Measurements from ENCODE around the gene PTPRT.

Gene PTPRT

DNA sequence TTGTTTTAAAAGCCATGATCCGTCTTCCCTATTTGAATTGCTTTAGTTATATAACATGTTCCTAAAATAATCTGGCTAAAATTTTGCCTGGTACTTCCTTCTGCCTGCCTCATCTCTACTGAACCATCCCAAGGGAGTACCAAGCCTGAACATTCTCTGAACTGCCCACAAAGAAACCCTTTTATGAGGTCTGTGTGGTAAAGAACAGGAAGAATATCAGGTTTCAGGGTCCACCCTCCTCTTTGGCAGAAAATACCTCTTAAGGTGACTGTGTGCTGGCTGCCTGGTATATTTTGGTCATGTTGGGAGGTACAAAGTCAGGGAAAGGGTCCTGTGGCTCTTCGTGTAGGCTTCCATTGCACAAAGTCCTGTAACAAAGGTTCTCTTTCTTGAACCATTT is 997.4 kb downstream of the PTPRT start:
- Histone ChIP-seq H3K9ac (ENCODE audit: low read length) (no peak overlapping the region), H3K4me3 (ENCODE audit: insufficient read depth, low read length, poor library complexity, severe bottlenecking) (no peak overlapping the region), H3F3A (ENCODE audit: insufficient read depth) (no peaks in the 10 kb centered on the region), H3K9me3 (ENCODE audit: insufficient read depth, low read length) (no peaks in the 10 kb centered on the region), H3K27ac (ENCODE audit: low read depth, low read length) (no peak overlapping the region), H3K4me2 (ENCODE audit: low read depth, low read length, poor library complexity, severe bottlenecking) (no peak overlapping the region), H2AFZ (ENCODE audit: low read depth, low read length, severe bottlenecking) (no peak overlapping the region), H4K20me1 (ENCODE audit: low read depth, low read length) (no peaks in the 10 kb centered on the region), H3K9me2 (replicated peaks; ENCODE audit: insufficient read depth, low read length) (no peaks in the 10 kb centered on the region), H3K27me3 (ENCODE audit: low read length) (no peaks in the 10 kb centered on the region), H3K36me3 (ENCODE audit: low read length) (no peaks in the 10 kb centered on the region), H3K79me2 (ENCODE audit: insufficient read depth, low read length) (no peaks in the 10 kb centered on the region)
- TF ChIP-seq EZH2phosphoT487 (conservative IDR thresholded peaks at IDR 0.05; ENCODE audit: low read length): no peak
- TF ChIP-seq, protein P1, sequence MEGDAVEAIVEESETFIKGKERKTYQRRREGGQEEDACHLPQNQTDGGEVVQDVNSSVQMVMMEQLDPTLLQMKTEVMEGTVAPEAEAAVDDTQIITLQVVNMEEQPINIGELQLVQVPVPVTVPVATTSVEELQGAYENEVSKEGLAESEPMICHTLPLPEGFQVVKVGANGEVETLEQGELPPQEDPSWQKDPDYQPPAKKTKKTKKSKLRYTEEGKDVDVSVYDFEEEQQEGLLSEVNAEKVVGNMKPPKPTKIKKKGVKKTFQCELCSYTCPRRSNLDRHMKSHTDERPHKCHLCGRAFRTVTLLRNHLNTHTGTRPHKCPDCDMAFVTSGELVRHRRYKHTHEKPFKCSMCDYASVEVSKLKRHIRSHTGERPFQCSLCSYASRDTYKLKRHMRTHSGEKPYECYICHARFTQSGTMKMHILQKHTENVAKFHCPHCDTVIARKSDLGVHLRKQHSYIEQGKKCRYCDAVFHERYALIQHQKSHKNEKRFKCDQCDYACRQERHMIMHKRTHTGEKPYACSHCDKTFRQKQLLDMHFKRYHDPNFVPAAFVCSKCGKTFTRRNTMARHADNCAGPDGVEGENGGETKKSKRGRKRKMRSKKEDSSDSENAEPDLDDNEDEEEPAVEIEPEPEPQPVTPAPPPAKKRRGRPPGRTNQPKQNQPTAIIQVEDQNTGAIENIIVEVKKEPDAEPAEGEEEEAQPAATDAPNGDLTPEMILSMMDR (IDR thresholded peaks at IDR 0.05; ENCODE audit: insufficient read depth, low read length, poor library complexity, severe bottlenecking): no peak

DNA sequence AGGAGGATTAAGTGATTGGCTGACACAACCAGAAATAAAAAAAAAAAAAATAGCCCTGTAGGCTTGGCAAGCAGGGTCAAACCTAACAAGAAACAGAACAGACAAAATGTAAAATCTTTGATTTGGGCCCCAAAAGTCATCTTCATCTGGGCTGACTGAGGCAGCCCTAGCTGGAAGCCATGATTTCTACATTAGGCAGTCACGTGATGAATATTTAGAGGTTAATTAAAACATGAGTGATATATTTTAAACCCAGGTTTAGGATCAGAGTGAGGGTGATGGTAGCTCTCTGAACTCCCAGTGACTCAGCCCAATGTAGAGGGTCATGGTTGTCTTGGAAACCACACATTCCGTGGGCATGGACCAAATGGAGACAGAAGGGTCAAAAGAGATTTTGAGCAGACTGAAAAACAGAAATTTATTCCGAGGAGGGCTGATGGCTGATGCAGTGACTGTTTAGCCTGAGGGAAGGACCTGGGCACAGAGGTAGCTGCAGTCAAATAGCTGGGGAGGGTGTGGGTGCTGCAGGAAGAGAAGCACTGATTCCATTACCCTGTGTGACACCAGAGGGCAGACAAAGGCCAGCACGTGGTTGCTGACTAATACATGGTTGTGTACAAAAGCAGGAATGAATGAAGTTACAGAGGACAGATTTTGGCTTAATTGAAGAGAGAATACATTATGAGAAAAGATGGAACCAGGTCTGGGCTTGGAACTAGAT is 998.4 kb downstream of the PTPRT start:
- TF ChIP-seq, protein P1 (IDR thresholded peaks at IDR 0.05; ENCODE audit: insufficient read depth, low read length, poor library complexity, severe bottlenecking): no peak
- TF ChIP-seq EZH2phosphoT487 (conservative IDR thresholded peaks at IDR 0.05; ENCODE audit: low read length): no peak
- Histone ChIP-seq H4K20me1 (ENCODE audit: low read depth, low read length) (no peaks in the 10 kb centered on the region), H3K9me2 (replicated peaks; ENCODE audit: insufficient read depth, low read length) (no peaks in the 10 kb centered on the region), H3F3A (ENCODE audit: insufficient read depth) (no peaks in the 10 kb centered on the region), H3K9ac (ENCODE audit: low read length) (no peak overlapping the region), H3K4me3 (ENCODE audit: insufficient read depth, low read length, poor library complexity, severe bottlenecking) (no peak overlapping the region), H2AFZ (ENCODE audit: low read depth, low read length, severe bottlenecking) (no peak overlapping the region), H3K36me3 (ENCODE audit: low read length) (no peaks in the 10 kb centered on the region), H3K27ac (ENCODE audit: low read depth, low read length) (no peak overlapping the region), H3K79me2 (ENCODE audit: insufficient read depth, low read length) (no peaks in the 10 kb centered on the region), H3K9me3 (ENCODE audit: insufficient read depth, low read length) (no peaks in the 10 kb centered on the region), H3K27me3 (ENCODE audit: low read length) (no peaks in the 10 kb centered on the region), H3K4me2 (ENCODE audit: low read depth, low read length, poor library complexity, severe bottlenecking) (no peak overlapping the region)

DNA sequence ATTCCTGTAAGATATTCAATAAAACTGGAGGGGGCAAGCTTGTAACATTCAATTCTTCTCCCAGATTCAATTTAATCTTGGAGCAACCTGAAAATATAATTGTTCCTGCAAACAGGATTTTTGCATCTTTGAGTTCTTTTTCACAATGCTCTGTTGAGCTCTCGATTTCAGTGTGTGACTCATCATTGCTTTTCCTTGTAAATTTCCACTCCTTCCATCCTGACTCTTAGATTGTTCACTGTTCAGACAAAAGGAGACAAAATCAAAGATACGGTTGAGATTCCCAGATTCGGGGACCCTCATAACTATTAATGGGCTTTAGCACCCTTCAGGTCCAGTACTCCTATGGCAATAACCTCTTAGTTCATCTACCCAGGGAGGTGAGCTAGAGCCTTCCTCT is 999.6 kb downstream of the PTPRT start:
- no peak overlapping the region for H3K4me3 ChIP-seq (ENCODE audit: insufficient read depth, low read length, poor library complexity, severe bottlenecking)
- H3K9me3 ChIP-seq (ENCODE audit: insufficient read depth, low read length): no peaks in the 10 kb centered on the region
- H3K27me3 ChIP-seq (ENCODE audit: low read length): no peaks in the 10 kb centered on the region
- no peak overlapping the region for H3K9ac ChIP-seq (ENCODE audit: low read length)
- no peaks in the 10 kb centered on the region for H3F3A ChIP-seq (ENCODE audit: insufficient read depth)
- H3K9me2 ChIP-seq (replicated peaks; ENCODE audit: insufficient read depth, low read length): no peaks in the 10 kb centered on the region
- no peaks in the 10 kb centered on the region for H3K36me3 ChIP-seq (ENCODE audit: low read length)
- H3K79me2 ChIP-seq (ENCODE audit: insufficient read depth, low read length): no peaks in the 10 kb centered on the region
- no peak overlapping the region for H2AFZ ChIP-seq (ENCODE audit: low read depth, low read length, severe bottlenecking)
- no peaks in the 10 kb centered on the region for H4K20me1 ChIP-seq (ENCODE audit: low read depth, low read length)
- H3K27ac ChIP-seq (ENCODE audit: low read depth, low read length): no peak overlapping the region
- no peak for TF ChIP-seq EZH2phosphoT487 (conservative IDR thresholded peaks at IDR 0.05; ENCODE audit: low read length)
- TF ChIP-seq, protein P1 (IDR thresholded peaks at IDR 0.05; ENCODE audit: insufficient read depth, low read length, poor library complexity, severe bottlenecking): no peak
- H3K4me2 ChIP-seq (ENCODE audit: low read depth, low read length, poor library complexity, severe bottlenecking): no peak overlapping the region

All from SU-DHL-6 (cell line).